Mesothelial cell of epicardium (in vitro differentiated cells): Measurements from ENCODE around the gene CNTNAP5. TPM values are rescaled to one million over a fixed set of nuclear protein-coding genes. Genes with fewer than 3 reads are reported as not detected.

Experiments used
- DNase-seq, 2 experiments: peaks; one replicate each; pipeline ENCODE4 v3.0.0; 2021; ENCODE audit warnings: low spot score in 2 of 2; ENCODE audit not compliant: unreplicated experiment in 2 of 2
- H3K27ac Mint-ChIP-seq: 2 replicates; pipeline ENCODE4 v1.8.0; 2021; ENCODE audit warnings: mixed read lengths
- H3K27me3 Mint-ChIP-seq: 2 replicates; pipeline ENCODE4 v1.8.0; 2021; ENCODE audit warnings: low read depth, mixed read lengths
- H3K36me3 Mint-ChIP-seq: 2 replicates; pipeline ENCODE4 v1.8.0; 2021; ENCODE audit warnings: mixed read lengths
- H3K4me1 Mint-ChIP-seq: 2 replicates; pipeline ENCODE4 v1.8.0; 2021; ENCODE audit warnings: mixed read lengths
- H3K4me3 Mint-ChIP-seq: 2 replicates; pipeline ENCODE4 v1.8.0; 2021; ENCODE audit warnings: mild to moderate bottlenecking, moderate library complexity, mixed read lengths
- H3K9me3 Mint-ChIP-seq: 2 replicates; pipeline ENCODE4 v1.8.0; 2021; ENCODE audit warnings: mixed read lengths
- total RNA-seq: library from RNA; stranded (reverse); gene quantifications from 3 replicates; pipeline ENCODE4 v1.2.1, GENCODE V29; 2021
- TF ChIP-seq, protein P1 (sequence below): fragments of 200-600 bp; sonication (generic); IDR thresholded peaks from one replicate; pipeline ENCODE4 v1.5.0; 2021; ENCODE audit warnings: antibody characterized with exemption; ENCODE audit not compliant: unreplicated experiment

CNTNAP5 gene
- total RNA-seq, 1 donor from 2014 or later, result 0.22 TPM

DNA sequence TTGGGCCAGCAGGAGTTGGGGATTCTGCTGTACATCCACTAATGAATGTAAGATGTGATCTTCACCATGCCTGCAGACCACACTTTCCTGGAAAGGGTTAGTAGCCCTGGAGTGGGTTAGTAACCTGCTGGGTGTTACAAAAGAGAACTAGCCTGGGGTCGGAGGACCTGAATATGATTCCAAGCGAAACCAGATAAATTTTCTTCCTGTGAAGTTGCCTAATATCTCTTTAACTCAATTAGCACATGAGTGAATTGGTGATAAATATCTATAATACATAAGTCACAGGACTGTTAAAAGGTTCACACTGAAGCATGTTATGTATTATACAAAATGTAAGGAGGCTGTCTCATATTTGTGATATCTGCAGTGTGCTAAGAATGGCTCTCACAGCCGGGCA, 291.0 kb downstream of the CNTNAP5 start:
- Mint-ChIP-seq H3K4me1 (peaks cover 22% of the 10 kb centered on the region), H3K4me3 (no peak overlapping the region), H3K36me3 (no peaks in the 10 kb centered on the region), H3K9me3 (no peaks in the 10 kb centered on the region), H3K27ac (no peak overlapping the region), H3K27me3 (peaks cover 2% of the 10 kb centered on the region)
- no peak for DNase-seq
- TF ChIP-seq, protein P1, sequence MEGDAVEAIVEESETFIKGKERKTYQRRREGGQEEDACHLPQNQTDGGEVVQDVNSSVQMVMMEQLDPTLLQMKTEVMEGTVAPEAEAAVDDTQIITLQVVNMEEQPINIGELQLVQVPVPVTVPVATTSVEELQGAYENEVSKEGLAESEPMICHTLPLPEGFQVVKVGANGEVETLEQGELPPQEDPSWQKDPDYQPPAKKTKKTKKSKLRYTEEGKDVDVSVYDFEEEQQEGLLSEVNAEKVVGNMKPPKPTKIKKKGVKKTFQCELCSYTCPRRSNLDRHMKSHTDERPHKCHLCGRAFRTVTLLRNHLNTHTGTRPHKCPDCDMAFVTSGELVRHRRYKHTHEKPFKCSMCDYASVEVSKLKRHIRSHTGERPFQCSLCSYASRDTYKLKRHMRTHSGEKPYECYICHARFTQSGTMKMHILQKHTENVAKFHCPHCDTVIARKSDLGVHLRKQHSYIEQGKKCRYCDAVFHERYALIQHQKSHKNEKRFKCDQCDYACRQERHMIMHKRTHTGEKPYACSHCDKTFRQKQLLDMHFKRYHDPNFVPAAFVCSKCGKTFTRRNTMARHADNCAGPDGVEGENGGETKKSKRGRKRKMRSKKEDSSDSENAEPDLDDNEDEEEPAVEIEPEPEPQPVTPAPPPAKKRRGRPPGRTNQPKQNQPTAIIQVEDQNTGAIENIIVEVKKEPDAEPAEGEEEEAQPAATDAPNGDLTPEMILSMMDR, result no peak

DNA sequence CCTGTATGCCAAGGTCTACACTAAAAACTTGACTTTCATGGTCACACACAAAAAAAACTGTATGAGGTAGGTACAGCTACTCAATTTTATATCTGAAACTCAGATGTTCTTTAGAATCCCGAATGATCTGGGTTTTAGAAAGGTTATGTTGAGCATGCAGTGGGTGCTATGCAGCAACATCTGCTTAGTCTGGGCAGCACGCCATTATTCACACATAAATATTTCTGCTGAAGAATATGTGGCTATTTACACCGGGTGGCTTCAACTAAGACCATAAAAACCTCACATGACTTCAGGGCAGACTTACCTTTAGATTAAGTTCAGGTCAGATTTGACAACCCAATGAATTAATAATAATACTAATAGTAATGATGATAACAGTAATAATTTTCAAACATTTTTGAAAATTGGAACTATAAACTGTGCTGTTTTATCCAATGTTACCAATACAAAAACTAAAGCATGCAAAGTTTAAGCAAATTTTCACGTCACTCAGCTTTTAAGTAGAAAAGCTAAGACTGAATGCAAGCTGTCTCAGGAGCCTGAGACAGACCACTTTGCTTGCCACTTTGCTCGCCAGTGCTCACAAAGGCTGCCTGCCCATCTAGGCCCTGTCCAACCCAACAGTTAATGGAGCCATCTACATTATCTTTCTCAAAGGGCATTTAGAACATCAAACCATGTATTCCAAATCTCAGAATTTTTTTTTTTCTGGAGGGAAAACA, 292.0 kb downstream of the CNTNAP5 start:
- Mint-ChIP-seq H3K36me3 (no peaks in the 10 kb centered on the region), H3K27me3 (peaks cover 2% of the 10 kb centered on the region), H3K27ac (no peak overlapping the region), H3K9me3 (no peaks in the 10 kb centered on the region), H3K4me1 (peaks cover 22% of the 10 kb centered on the region), H3K4me3 (no peak overlapping the region)
- no peak for DNase-seq
- TF ChIP-seq, protein P1, result no peak

DNA sequence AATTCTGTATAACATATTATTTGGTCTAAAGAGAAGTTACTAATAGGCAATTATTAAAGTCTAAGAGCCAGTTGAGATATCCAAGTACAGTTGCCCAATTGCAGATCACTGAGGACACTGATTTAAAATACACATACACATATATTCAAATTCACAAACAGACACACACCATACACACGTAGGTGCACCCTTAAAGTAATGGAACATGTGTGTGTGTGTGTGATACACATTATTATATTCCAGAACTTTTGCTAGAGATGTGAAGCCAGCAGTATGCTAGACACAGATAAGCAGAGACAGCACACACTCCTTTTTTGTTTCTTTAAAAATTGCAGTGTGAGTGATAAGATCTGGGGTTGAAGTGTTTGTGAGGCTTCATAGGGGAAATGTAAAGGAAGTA, 292.5 kb downstream of the CNTNAP5 start:
- H3K27ac Mint-ChIP-seq, result peak overlapping the region; percentile 31
- peaks cover 22% of the 10 kb centered on the region for H3K4me1 Mint-ChIP-seq
- no peaks in the 10 kb centered on the region for H3K36me3 Mint-ChIP-seq
- H3K27me3 Mint-ChIP-seq, result peaks cover 2% of the 10 kb centered on the region
- DNase-seq, result no peak
- H3K4me3 Mint-ChIP-seq, result no peak overlapping the region
- H3K9me3 Mint-ChIP-seq, result no peaks in the 10 kb centered on the region
- TF ChIP-seq, protein P1, result no peak

DNA sequence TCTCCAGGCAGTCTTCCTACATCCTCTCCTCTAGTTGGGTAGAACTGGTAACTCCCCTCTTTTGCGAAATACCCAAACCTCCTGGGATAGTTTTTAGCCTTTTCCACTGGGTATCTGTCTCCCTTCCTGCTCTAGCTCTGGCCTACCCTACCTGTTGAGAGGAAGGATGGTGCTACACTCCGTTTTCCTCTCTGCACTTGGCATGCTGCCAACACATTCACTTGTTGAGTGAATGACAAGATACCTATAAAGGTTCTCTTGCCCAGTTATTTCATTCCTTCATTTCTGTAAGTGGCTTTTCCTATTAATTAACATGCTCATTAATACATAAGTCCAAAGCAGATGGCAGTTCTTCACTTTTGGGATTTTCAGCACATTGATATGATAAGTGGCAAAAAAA, 293.8 kb downstream of the CNTNAP5 start:
- no peak for DNase-seq
- Mint-ChIP-seq H3K36me3 (no peaks in the 10 kb centered on the region), H3K4me3 (no peak overlapping the region), H3K27me3 (peaks cover 3% of the 10 kb centered on the region), H3K9me3 (no peaks in the 10 kb centered on the region), H3K27ac (no peak overlapping the region), H3K4me1 (peaks cover 22% of the 10 kb centered on the region)
- TF ChIP-seq, protein P1, result no peak

DNA sequence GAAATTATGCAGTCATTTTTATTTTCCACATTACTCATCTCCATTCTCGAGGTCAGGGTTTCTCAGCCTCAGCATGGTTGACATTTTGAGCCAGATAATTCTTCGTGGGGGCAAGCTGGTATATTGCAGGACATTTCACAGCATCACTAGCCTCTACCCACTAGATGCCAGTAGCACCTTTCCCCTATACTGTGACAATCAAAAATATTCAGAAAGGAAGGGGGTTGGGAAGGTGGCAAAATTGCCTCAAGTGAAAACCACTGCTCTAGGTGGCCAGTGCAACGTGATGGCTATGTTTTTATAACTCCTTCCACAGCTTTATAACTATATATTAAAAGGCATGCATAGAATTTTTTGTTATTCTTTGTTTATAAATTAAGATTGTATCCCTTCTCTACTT, 294.5 kb downstream of the CNTNAP5 start:
- TF ChIP-seq, protein P1, result no peak
- Mint-ChIP-seq H3K27ac (no peak overlapping the region), H3K4me1 (peaks cover 22% of the 10 kb centered on the region), H3K9me3 (no peaks in the 10 kb centered on the region), H3K36me3 (no peaks in the 10 kb centered on the region), H3K4me3 (no peak overlapping the region), H3K27me3 (peaks cover 3% of the 10 kb centered on the region)
- DNase-seq, result no peak
